HG03097 (cell line): ENCODE measurements around the gene CD74.
"Not testable (repeated sequence)": the region's sequence is repeated elsewhere in the genome, so short reads cannot be mapped to it uniquely, and the experiment has no call there.

Experiments used
- ATAC-seq: cut with Tn5 transposase; IDR thresholded peaks from one replicate; pipeline ENCODE4 v1.9.1; 2021; ENCODE audit not compliant: unreplicated experiment, low FRiP score

CD74 gene

GRCh38 chr5:150441813-150442698 lies 29.3 kb upstream of the CD74 start:
- ATAC-seq = no peak

DNA sequence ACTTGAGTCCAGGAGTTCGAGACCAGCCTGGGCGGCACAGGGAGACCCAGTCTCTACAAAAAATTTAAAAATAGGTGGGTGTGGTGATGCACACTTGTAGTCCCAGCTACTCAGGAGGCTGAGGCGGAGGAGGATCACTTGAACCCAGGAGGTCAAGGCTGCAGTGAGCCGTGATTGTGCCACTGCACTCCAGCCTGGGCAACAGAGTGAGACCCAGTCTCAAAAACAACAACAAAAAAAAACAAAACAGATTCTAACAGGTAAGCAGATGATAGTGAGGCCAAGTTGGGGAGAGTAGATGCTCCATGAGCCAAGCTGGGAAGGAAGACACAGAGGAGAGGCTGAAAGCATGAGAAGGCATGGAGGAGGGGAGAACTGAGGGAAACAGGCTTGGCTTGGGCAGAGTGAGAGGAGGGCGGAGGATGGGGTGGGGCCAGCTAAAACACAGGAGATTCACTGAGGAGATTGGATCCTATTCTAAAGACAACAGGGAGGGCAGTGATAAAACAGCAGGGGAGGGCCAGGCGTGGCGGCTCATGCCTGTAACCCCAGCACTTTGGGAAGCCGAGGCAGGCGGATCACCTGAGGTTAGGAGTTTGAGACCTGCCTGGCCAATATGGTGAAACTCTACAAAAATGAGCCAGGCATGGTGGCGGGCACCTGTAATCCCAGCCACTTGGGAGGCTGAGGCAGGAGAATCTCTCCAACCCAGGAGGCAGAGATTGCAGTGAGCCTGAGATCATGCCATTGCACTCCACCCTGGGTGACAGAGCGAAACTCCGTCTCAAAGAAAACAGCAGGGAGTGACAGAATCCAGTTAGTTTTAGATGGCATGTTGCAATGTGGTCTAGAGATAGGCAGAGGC lies 28.5 kb upstream of the CD74 start:
- ATAC-seq = no peak

- ATAC-seq = no peak
Measured at GRCh38 chr5:150438873-150439546, 26.3 kb upstream of the CD74 start.

DNA sequence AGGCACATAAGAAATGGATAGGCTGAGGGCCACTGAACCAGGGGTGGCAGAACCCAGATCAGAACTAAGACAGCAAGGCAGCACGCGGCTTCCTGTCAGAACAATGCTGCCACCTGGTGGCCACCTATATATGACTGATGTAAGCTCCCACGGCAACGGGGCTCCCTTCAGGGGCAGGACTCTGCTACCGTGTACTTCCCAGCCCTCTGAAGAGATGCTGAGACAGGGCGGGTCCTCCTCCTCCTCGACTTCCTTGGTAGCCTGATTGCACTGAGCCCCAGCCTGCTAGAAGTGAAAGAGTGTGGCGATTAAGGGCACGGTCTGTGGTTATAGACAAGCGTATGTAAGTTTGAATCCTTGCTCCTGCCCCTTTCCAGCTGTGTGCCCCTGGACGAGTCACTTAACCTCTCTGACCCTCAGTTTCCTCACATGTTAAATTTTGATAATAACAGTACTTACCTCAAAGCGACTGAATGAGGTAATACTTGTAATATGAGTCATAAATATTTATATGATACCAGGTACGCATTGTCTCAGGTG lies 23.5 kb upstream of the CD74 start:
- ATAC-seq = peak; percentile 67

DNA sequence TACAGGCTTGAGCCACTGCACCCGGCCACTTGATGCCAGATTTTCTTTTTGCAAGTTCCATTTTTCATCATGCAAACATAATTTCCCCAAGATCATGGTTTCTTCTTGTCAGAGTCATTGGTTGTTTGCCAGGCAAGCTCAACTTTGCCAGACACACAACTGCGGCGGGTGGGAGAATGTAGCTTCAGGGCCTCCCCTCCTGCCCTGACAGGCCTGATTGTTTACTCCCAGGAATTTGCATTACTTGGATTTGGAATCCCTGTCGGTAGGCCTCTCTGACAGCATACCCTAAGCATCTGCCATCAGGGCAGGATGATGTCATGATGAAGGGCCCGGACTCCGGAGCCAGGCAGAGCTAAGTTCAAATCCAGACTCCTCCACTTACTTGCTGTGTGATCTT lies 21.8 kb upstream of the CD74 start:
- no peak for ATAC-seq

- no peak for ATAC-seq
Measured at GRCh38 chr5:150431574-150431973, 18.9 kb upstream of the CD74 start.

GRCh38 chr5:150431048-150431447 lies 18.3 kb upstream of the CD74 start:
- no peak for ATAC-seq

- ATAC-seq = no peak
Measured at GRCh38 chr5:150429410-150429873, 16.7 kb upstream of the CD74 start.

DNA sequence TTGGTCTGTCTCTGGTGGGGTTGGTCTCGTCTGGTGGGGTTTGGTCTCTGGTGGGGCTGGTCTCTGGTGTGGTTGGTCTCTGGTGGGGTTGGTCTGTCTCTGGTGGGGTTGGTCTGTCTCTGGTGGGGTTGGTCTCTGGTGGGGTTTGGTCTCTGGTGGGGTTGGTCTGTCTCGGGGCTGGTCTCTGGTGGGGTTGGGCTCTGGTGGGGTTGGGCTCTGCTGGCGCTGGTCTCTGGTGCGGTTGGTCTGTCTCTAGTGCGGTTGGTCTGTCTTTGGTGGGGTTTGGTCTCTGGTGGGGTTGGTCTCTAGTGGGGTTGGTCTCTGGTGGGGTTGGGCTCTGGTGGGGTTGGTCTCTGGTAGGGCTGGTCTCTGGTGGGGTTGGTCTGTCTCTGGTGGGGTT lies 16.3 kb upstream of the CD74 start:
- no peak for ATAC-seq

DNA sequence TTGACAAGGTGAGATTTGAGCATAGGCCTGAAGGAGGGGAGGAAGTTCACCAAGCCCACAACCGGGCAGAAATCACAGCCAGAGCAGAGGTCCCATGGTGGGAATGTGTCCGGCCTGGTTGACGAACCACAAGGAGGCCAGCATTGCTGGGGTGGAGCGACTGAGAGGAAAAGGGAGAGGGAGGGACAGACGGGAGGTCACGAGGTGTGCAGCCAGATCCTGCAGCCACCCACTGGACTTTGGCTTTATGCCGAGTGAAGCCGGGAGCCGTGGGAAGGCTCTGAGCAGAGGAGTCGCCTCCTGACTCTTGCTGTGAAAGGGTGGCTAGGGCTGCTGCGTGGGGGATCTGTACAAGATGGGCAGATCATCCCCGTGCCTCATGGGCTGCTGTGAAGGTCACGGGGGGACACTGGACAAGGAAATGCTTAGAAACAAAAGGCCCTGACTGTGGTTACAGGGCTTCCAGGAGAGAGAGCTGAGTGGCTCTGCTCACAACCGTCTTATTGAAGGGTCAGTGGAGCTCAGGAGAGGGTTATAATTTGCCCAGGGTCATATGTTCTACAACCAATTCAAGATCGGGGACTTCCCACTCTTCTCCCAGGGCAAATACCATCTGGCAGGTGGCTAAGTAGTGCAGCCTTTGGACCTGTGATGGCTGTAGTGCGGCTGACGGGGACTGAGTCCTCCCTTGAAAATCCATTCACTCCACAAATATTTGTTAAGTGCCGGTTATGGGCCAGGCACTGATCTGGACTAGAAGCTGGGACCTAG lies 15.6 kb upstream of the CD74 start:
- ATAC-seq = no peak

DNA sequence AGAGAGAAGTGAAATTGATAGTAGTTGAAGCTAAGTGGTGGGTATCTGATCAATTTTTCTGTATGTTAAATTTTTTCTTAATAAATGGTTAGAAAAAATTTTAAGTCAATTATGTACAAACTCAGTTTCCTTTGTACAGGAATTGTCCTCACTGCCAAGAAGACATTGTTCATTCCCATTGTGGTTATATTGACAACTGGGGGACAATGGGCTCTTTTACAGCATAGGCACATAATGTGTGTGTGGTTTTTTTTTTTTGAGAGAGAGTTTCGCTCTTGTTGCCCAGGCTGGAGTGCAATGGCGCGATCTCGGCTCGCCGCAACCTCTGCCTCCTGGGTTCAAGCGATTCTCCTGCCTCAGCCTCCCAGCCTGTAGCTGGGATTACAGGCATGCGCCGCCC lies 13.5 kb upstream of the CD74 start:
- ATAC-seq = not testable (repeated sequence)

DNA sequence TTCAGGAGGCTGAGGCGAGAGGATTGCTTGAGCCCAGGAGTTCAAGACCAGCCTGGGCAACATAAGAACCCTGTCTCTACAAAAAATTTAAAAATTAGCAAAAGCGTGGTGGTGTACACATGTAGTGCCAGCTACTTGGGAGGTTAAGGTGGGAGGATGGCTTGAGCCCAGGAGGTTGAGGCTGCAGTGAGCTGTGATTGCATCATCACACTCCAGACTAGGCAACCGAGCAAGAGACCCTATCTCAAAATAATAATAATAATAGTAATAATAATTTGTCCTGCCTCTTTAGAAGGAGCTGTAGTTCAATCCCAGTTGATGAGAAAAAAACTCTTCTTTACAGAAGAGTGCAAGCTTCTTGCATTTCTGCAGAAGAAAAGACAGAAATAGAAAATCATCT lies 10.0 kb upstream of the CD74 start:
- ATAC-seq = no peak

DNA sequence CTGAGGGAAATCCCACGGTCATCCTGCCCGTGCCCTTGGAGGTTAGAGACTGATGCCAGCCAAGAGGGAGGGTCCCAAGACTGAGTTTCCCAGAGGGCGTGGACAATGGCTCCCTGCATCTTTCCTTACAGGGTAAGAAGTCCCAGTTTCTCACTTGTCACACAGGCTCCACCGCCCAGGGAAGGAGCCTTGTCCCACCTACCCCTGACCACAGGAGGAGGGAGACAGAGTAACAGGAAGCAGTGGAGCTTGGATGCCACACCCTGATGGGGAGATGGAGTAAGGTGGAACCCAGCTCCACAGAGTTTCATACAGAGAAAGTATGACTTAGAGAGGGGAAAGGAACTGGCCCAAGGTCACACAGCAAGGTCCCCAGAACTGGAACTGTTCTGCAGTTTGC lies 9.4 kb upstream of the CD74 start:
- no peak for ATAC-seq

DNA sequence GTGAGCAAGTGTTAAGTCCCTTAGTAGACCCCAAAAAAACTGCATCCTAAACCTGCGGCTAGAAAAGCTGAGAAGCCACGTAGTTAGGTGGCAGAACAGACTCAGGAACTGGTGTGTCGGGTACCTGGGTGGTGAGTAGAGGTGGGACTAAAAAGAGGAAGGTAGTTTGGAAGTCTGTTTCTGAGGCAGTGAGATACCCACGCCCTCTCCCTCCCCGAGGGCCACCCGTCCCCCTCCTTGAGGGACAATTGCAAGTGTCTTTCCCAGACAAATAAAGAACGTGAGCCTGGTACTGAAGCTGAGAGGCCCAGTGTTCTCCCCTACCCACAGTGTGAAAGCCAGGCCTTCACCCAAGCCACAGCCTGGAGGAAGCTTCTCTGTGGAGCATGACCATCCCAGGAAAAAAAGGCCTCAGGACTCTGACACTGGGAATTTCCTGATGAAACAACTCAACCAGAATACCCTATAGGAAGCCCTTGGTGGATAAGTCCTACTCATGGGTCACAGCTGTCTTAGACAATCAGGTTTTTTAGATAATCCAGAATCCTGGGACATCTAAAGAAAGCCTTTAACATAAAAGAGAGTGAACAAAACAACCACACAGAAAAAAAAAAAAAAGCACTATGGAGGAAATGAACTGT lies 7.0 kb upstream of the CD74 start:
- no peak for ATAC-seq

DNA sequence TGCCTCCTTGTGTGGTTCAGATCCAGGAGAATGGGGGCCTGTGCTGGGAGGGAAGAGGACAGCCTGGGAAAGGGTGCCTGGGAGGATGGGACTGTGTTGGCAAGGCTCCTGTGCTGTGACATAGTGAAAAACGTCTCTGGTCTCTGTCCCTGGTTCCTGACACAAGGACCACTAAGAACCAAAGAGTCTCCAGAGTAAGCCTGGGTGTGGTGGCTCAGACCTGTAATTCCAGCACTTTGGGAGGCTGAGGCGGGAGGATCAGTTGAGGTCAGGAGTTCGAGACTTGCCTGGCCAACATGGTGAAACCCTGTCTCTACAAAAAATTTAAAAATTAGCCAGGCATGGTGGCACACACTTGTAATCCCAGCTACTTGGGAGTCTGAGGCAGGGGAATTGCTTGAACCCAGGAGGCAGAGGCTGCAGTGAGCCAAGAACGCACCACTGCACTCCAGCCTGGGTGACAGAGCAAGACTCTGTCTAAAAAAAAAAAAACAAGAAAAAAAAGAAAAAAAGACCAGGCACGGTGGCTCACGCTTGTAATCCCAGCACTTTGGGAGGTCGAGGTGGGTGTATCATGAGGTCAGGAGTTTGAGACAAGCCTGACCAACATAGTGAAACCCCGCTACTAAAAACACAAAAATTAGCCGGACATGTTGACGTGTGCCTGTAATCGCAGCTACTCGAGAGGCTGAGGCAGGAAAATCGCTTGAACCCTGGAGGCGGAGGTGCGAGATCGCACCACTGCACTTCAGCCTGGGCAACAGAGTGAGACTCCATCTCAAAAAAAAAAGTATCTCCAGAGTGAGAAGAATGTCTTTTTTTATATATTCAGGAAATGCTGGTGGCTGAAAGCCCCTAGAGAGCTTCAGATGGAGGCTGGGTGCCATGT lies 1.4 kb upstream of the CD74 start:
- ATAC-seq = not testable (repeated sequence)

GRCh38 chr5:150413176-150413901 lies 629 bp upstream of the CD74 start:
- ATAC-seq = no peak

DNA sequence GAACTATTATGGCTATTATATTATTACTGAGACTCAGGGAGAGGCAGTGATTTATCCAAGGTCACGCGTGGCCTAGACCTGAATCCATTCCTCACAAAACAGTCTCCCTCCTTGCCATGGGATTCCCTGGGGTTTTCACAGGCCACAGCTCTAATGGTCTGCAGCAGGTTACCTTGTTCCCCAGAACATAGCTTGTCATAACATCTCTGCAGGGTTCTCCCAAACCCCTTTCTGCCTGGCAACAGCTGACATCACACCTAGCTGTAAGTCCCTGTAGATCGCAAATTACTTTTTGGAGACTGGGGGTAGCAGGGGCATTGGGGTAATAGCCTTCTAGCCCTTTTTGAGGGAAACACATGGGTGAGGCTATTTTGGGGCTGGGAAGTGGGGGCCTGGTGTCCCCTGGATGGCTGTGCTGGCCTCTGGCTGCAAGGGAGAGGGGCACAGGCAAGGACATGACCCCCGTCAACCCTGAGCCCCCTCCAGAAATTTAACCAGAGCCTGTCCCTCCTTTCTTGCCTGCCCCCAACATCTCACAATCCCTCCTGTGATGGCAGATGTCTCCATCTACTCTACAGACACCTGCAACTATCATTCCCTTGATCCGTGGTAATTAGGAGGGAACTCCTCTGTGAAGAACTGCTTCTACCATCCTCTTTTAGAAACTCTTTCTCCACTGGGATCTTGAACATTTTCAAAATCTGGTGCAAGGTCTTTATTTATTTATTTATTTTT lies 1.3 kb downstream of the CD74 start:
- no peak for ATAC-seq
